Gastrocnemius medialis (tissue), 4 donors: ENCODE measurements around the gene ATP1B3. TPM values are rescaled to one million over a fixed set of nuclear protein-coding genes. Genes with fewer than 3 reads are reported as not detected.
A peak's percentile ranks its signal among the peaks of the same experiment; 100 is the strongest.

Source experiments
- ATAC-seq, 2 donors: fragments of 150-250 bp; one replicate each; pipeline ENCODE4 v1.9.1; 2016
- DNase-seq, 2 donors: peaks; one replicate each; pipeline ENCODE4 v3.0.0-alpha.2; 2019
- H3K27ac ChIP-seq, 4 donors: fragments of 200-600 bp; sonication (generic); 1 replicate in 1 of 4; 2 replicates in 3 of 4; pipeline ENCODE4 v1.5.1; 2016 to 2018; ENCODE audit warnings: mild to moderate bottlenecking in 2 of 4, moderate library complexity in 1 of 4
- H3K27me3 ChIP-seq, 3 donors: fragments of 200-600 bp; sonication (generic) in 2 of 3; 1 replicate in 1 of 3; 2 replicates in 2 of 3; pipeline versions ENCODE4 v1.5.1 to v1.6.0; 2016 to 2019; ENCODE audit warnings: mild to moderate bottlenecking in 1 of 3, moderate library complexity in 1 of 3
- H3K36me3 ChIP-seq, 2 donors: fragments of 200-600 bp; sonication (generic) in 1 of 2; one replicate each; pipeline ENCODE4 v1.5.1; 2017 to 2018
- H3K4me1 ChIP-seq, 2 donors: fragments of 200-600 bp; sonication (generic) in 1 of 2; one replicate each; pipeline ENCODE4 v1.5.1; 2016 to 2017; ENCODE audit warnings: mild to moderate bottlenecking in 2 of 2
- H3K4me3 ChIP-seq, 4 donors: fragments of 200-600 bp; sonication (generic) in 3 of 4; 1 replicate in 1 of 4; 2 replicates in 3 of 4; pipeline ENCODE4 v1.5.1; 2016 to 2019; ENCODE audit warnings: mild to moderate bottlenecking in 2 of 4
- H3K9me3 ChIP-seq, 3 donors: fragments of 200-600 bp; sonication (generic) in 2 of 3; 1 replicate in 1 of 3; 2 replicates in 2 of 3; pipeline ENCODE4 v1.5.1; 2016 to 2019
- CTCF ChIP-seq, 5 experiments: fragments of 450-650 bp in 3 of 5; fragments of 200-600 bp in 2 of 5; sonication (generic) in 2 of 5; IDR thresholded peaks in 4 of 5; conservative IDR thresholded peaks in 1 of 5; 1 replicate in 4 of 5; 2 replicates in 1 of 5; pipeline ENCODE4 v1.5.1; 2016 to 2019; ENCODE audit warnings: antibody characterized with exemption in 5 of 5, mild to moderate bottlenecking in 3 of 5, moderate library complexity in 3 of 5
- POLR2A ChIP-seq, 2 donors: fragments of 450-650 bp; IDR thresholded peaks; one replicate each; pipeline ENCODE4 v1.6.1; 2017; ENCODE audit warnings: antibody characterized with exemption in 2 of 2, mild to moderate bottlenecking in 2 of 2, moderate library complexity in 2 of 2
- in situ Hi-C, 4 donors: fragments of 200-750 bp; cut with MboI; loops; one replicate each; pipeline versions ENCODE4 v1.15.0 to v1.8.0; 2017; ENCODE audit warnings: low sequenced_read_pairs in 4 of 4
- intact Hi-C: fragments of 100-400 bp; cut with DNase I; formaldehyde crosslinking; loops from one replicate; pipeline ENCODE4 v1.15.1; 2023; ENCODE audit warnings: low total_unique reads
- total RNA-seq, 4 donors: library from RNA; depleted of rRNA; stranded (reverse); fragments of >200 nt; gene quantifications; one replicate each; pipeline versions ENCODE4 v1.1.0 to v1.2.3, GENCODE V29; 2016

Gene ATP1B3
- total RNA-seq, 4 donors from 2014 or later = 16.2 to 35.9 (median 17.6) TPM

GRCh38 chr3:141851411-141851810 is 25.0 kb upstream of the ATP1B3 start:
- Histone ChIP-seq H3K9me3 (no peaks in the 10 kb centered on the region), H3K27me3 (no peaks in the 10 kb centered on the region), H3K27ac (no peak overlapping the region), H3K36me3 (no peaks in the 10 kb centered on the region), H3K4me1 (peaks cover 0 to 9% of the 10 kb centered on the region in 2 donors), H3K4me3 (no peak overlapping the region)
- ATAC-seq (peak in 1 of 2 donors; percentile 52), DNase-seq (no peak)
- in situ Hi-C loops = no loop called here
- intact Hi-C loops = no loop called here
- no peak for TF ChIP-seq CTCF (IDR thresholded peaks at IDR 0.05 in 4 of 5, conservative IDR thresholded peaks at IDR 0.05 in 1 of 5)
- TF ChIP-seq POLR2A (IDR thresholded peaks at IDR 0.05) = no peak

- TF ChIP-seq CTCF (IDR thresholded peaks at IDR 0.05 in 4 of 5, conservative IDR thresholded peaks at IDR 0.05 in 1 of 5) = no peak
- Histone ChIP-seq H3K4me3 (no peak overlapping the region), H3K27me3 (no peaks in the 10 kb centered on the region), H3K9me3 (no peaks in the 10 kb centered on the region), H3K27ac (peak overlapping the region in 2 of 4 donors; percentile 42 to 62), H3K36me3 (no peaks in the 10 kb centered on the region), H3K4me1 (peaks cover 0 to 9% of the 10 kb centered on the region in 2 donors)
- in situ Hi-C loops = no loop called here
- no peak for DNase-seq
- peak; percentile 33 for ATAC-seq
- intact Hi-C loops = no loop called here
Observed at GRCh38 chr3:141853081-141853601, 23.3 kb upstream of the ATP1B3 start.

- Histone ChIP-seq H3K27me3 (no peaks in the 10 kb centered on the region), H3K4me3 (no peak overlapping the region), H3K9me3 (no peaks in the 10 kb centered on the region), H3K36me3 (no peaks in the 10 kb centered on the region), H3K4me1 (peaks cover 0 to 9% of the 10 kb centered on the region in 2 donors), H3K27ac (peak overlapping the region in 1 of 4 donors; percentile 62)
- ATAC-seq (no peak), DNase-seq (no peak)
- in situ Hi-C loops = no loop called here
- no peak for TF ChIP-seq POLR2A (IDR thresholded peaks at IDR 0.05)
- TF ChIP-seq CTCF (IDR thresholded peaks at IDR 0.05 in 4 of 5, conservative IDR thresholded peaks at IDR 0.05 in 1 of 5) = no peak
- intact Hi-C loops = no loop called here
Observed at GRCh38 chr3:141853629-141854168, 22.7 kb upstream of the ATP1B3 start.

- Histone ChIP-seq H3K27ac (no peak overlapping the region), H3K9me3 (no peaks in the 10 kb centered on the region), H3K27me3 (no peaks in the 10 kb centered on the region), H3K36me3 (no peaks in the 10 kb centered on the region), H3K4me3 (no peak overlapping the region), H3K4me1 (peaks cover 0 to 9% of the 10 kb centered on the region in 2 donors)
- no peak for ATAC-seq
- no peak for DNase-seq
- TF ChIP-seq POLR2A (IDR thresholded peaks at IDR 0.05) = no peak
- TF ChIP-seq CTCF (IDR thresholded peaks at IDR 0.05 in 4 of 5, conservative IDR thresholded peaks at IDR 0.05 in 1 of 5) = no peak
- in situ Hi-C loops = no loop called here
- intact Hi-C loops = no loop called here
Observed at GRCh38 chr3:141854599-141854998, 21.8 kb upstream of the ATP1B3 start.

GRCh38 chr3:141858312-141858711 is 18.1 kb upstream of the ATP1B3 start:
- no peak for TF ChIP-seq CTCF (IDR thresholded peaks at IDR 0.05 in 4 of 5, conservative IDR thresholded peaks at IDR 0.05 in 1 of 5)
- no peak for TF ChIP-seq POLR2A (IDR thresholded peaks at IDR 0.05)
- no peak overlapping the region for H3K27ac ChIP-seq
- in situ Hi-C loops (no loop called here), intact Hi-C loops (no loop called here)
- no peak for DNase-seq
- no peaks in the 10 kb centered on the region for H3K36me3 ChIP-seq
- no peak overlapping the region for H3K4me3 ChIP-seq
- peaks cover 0 to 17% of the 10 kb centered on the region in 2 donors for H3K4me1 ChIP-seq
- no peaks in the 10 kb centered on the region for H3K27me3 ChIP-seq
- ATAC-seq = no peak
- no peaks in the 10 kb centered on the region for H3K9me3 ChIP-seq
